ENCODE data around the gene DSN1.

DNA sequence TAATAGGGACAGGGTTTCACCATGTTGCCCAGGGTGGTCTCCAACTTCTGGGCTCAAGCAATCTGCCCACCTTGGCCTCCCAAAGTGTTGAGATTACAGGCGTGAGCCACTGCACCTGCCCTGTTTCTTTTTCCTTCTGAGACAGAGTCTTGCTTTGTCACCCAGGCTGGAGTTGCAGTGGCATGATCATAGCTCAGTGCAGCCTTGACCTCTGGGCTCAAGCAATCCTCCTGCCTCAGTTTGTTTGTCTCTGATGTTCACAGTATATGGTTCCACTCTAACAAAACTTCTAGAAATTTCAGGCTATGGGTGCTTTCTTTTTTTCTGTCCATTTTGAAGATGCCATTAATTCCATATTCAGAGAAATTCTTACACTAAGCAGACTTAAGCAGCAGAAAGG, 60.8 kb downstream of the DSN1 start:
- TF ChIP-seq, protein P1, sequence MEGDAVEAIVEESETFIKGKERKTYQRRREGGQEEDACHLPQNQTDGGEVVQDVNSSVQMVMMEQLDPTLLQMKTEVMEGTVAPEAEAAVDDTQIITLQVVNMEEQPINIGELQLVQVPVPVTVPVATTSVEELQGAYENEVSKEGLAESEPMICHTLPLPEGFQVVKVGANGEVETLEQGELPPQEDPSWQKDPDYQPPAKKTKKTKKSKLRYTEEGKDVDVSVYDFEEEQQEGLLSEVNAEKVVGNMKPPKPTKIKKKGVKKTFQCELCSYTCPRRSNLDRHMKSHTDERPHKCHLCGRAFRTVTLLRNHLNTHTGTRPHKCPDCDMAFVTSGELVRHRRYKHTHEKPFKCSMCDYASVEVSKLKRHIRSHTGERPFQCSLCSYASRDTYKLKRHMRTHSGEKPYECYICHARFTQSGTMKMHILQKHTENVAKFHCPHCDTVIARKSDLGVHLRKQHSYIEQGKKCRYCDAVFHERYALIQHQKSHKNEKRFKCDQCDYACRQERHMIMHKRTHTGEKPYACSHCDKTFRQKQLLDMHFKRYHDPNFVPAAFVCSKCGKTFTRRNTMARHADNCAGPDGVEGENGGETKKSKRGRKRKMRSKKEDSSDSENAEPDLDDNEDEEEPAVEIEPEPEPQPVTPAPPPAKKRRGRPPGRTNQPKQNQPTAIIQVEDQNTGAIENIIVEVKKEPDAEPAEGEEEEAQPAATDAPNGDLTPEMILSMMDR (IDR thresholded peaks at IDR 0.05; ENCODE audit: low read length) = no peak
- no peak for TF ChIP-seq EZH2 (IDR thresholded peaks at IDR 0.05; ENCODE audit: borderline replicate concordance, low read length)

Measured in OCI-LY1 (cell line).